IPS-20b (cell line): ENCODE measurements around the gene TMEM42.
A peak's percentile ranks its signal among the peaks of the same experiment; 100 is the strongest.

ENCODE experiments used
- H3K27ac ChIP-seq: one replicate; pipeline ENCODE4 v1.5.1; 2013; ENCODE audit warnings: low read length
- H3K27me3 ChIP-seq: 2 replicates; pipeline ENCODE4 v1.6.1; 2013; ENCODE audit warnings: mild to moderate bottlenecking, low read length, inconsistent platforms; ENCODE audit not compliant: insufficient read depth
- H3K36me3 ChIP-seq: 2 replicates; pipeline ENCODE4 v1.6.1; 2013; ENCODE audit warnings: low read depth, mild to moderate bottlenecking, inconsistent platforms, low read length, moderate library complexity; ENCODE audit not compliant: insufficient read depth
- H3K4me1 ChIP-seq: 2 replicates; pipeline ENCODE4 v1.6.1; 2013; ENCODE audit warnings: mild to moderate bottlenecking, control low read depth, inconsistent platforms, low read length, moderate library complexity; ENCODE audit not compliant: insufficient read depth
- H3K4me3 ChIP-seq: 2 replicates; pipeline ENCODE4 v1.5.1; 2013; ENCODE audit warnings: mild to moderate bottlenecking, low read length, inconsistent platforms
- H3K9ac ChIP-seq: 2 replicates; pipeline ENCODE4 v1.6.1; 2013; ENCODE audit warnings: low read depth, mild to moderate bottlenecking, inconsistent platforms, low read length, moderate library complexity
- H3K9me3 ChIP-seq: 2 replicates; pipeline ENCODE4 v1.6.1; 2013; ENCODE audit warnings: mild to moderate bottlenecking, low read depth, low read length, inconsistent platforms; ENCODE audit not compliant: insufficient read depth

The TMEM42 gene

GRCh38 chr3:44896440-44896839 is 34.7 kb downstream of the TMEM42 start:
- no peak overlapping the region for H3K27ac ChIP-seq
- no peaks in the 10 kb centered on the region for H3K36me3 ChIP-seq
- no peaks in the 10 kb centered on the region for H3K9me3 ChIP-seq
- H3K4me1 ChIP-seq, result peaks cover 10% of the 10 kb centered on the region; the same call in 1 of the 2 replicates
- H3K27me3 ChIP-seq, result no peaks in the 10 kb centered on the region
- no peak overlapping the region for H3K4me3 ChIP-seq
- H3K9ac ChIP-seq, result no peak overlapping the region

GRCh38 chr3:44899683-44900367 is 38.1 kb downstream of the TMEM42 start:
- Histone ChIP-seq H3K9me3 (no peaks in the 10 kb centered on the region), H3K4me1 (peaks cover 7% of the 10 kb centered on the region; the same call in 1 of the 2 replicates), H3K36me3 (no peaks in the 10 kb centered on the region), H3K27ac (no peak overlapping the region), H3K4me3 (no peak overlapping the region), H3K9ac (no peak overlapping the region), H3K27me3 (no peaks in the 10 kb centered on the region)

- Histone ChIP-seq H3K27me3 (no peaks in the 10 kb centered on the region), H3K9me3 (no peaks in the 10 kb centered on the region), H3K36me3 (no peaks in the 10 kb centered on the region), H3K4me3 (no peak overlapping the region), H3K4me1 (peaks cover 13% of the 10 kb centered on the region; the same call in 1 of the 2 replicates), H3K9ac (no peak overlapping the region), H3K27ac (no peak overlapping the region)
These were observed 40.9 kb downstream of the TMEM42 start for GRCh38 chr3:44902628-44903027.

GRCh38 chr3:44903314-44903713 is 41.6 kb downstream of the TMEM42 start:
- no peak overlapping the region for H3K9ac ChIP-seq

GRCh38 chr3:44903751-44904150 is 42.0 kb downstream of the TMEM42 start:
- no peaks in the 10 kb centered on the region for H3K36me3 ChIP-seq
- no peaks in the 10 kb centered on the region for H3K27me3 ChIP-seq
- no peak overlapping the region for H3K9ac ChIP-seq
- no peak overlapping the region for H3K4me3 ChIP-seq
- H3K27ac ChIP-seq, result no peak overlapping the region
- H3K9me3 ChIP-seq, result no peaks in the 10 kb centered on the region
- H3K4me1 ChIP-seq, result peaks cover 10% of the 10 kb centered on the region; the same call in 1 of the 2 replicates

More at GRCh38 chr3:44903314-44903713, 41.6 kb downstream of the TMEM42 start:
- H3K27ac ChIP-seq, result no peak overlapping the region
- H3K27me3 ChIP-seq, result no peaks in the 10 kb centered on the region
- H3K36me3 ChIP-seq, result no peaks in the 10 kb centered on the region
- peaks cover 13% of the 10 kb centered on the region; the same call in 1 of the 2 replicates for H3K4me1 ChIP-seq
- H3K9me3 ChIP-seq, result no peaks in the 10 kb centered on the region
- H3K4me3 ChIP-seq, result no peak overlapping the region

- no peaks in the 10 kb centered on the region for H3K36me3 ChIP-seq
- no peaks in the 10 kb centered on the region for H3K9me3 ChIP-seq
- H3K9ac ChIP-seq, result no peak overlapping the region
- H3K27me3 ChIP-seq, result no peaks in the 10 kb centered on the region; the same call in 1 of the 2 replicates
- peaks cover 5% of the 10 kb centered on the region; the same call in 1 of the 2 replicates for H3K4me1 ChIP-seq
- no peak overlapping the region for H3K4me3 ChIP-seq
- H3K27ac ChIP-seq, result no peak overlapping the region
These were observed 43.9 kb downstream of the TMEM42 start for GRCh38 chr3:44905446-44906157.

- H3K4me3 ChIP-seq, result no peak overlapping the region
- no peak overlapping the region for H3K9ac ChIP-seq
- no peaks in the 10 kb centered on the region for H3K9me3 ChIP-seq
- H3K4me1 ChIP-seq, result peaks cover 5% of the 10 kb centered on the region; the same call in 1 of the 2 replicates
- H3K27me3 ChIP-seq, result no peaks in the 10 kb centered on the region; the same call in 1 of the 2 replicates
- no peak overlapping the region for H3K27ac ChIP-seq
- no peaks in the 10 kb centered on the region for H3K36me3 ChIP-seq
These were observed 45.3 kb downstream of the TMEM42 start for GRCh38 chr3:44906997-44907396.

GRCh38 chr3:44907612-44908011 is 45.9 kb downstream of the TMEM42 start:
- Histone ChIP-seq H3K9ac (no peak overlapping the region), H3K27ac (no peak overlapping the region), H3K4me1 (peaks cover 5% of the 10 kb centered on the region; the same call in 1 of the 2 replicates), H3K36me3 (no peaks in the 10 kb centered on the region), H3K4me3 (no peak overlapping the region), H3K9me3 (no peaks in the 10 kb centered on the region), H3K27me3 (no peaks in the 10 kb centered on the region; the same call in 1 of the 2 replicates)

GRCh38 chr3:44909063-44909462 is 47.4 kb downstream of the TMEM42 start:
- no peaks in the 10 kb centered on the region for H3K9me3 ChIP-seq
- H3K4me1 ChIP-seq, result peaks cover 5% of the 10 kb centered on the region; the same call in 1 of the 2 replicates
- no peak overlapping the region for H3K9ac ChIP-seq
- H3K27me3 ChIP-seq, result no peaks in the 10 kb centered on the region; the same call in 1 of the 2 replicates
- H3K4me3 ChIP-seq, result no peak overlapping the region
- H3K36me3 ChIP-seq, result no peaks in the 10 kb centered on the region
- no peak overlapping the region for H3K27ac ChIP-seq

GRCh38 chr3:44910693-44911092 is 49.0 kb downstream of the TMEM42 start:
- Histone ChIP-seq H3K4me1 (peaks cover 4% of the 10 kb centered on the region; the same call in 1 of the 2 replicates), H3K9ac (no peak overlapping the region), H3K27me3 (no peaks in the 10 kb centered on the region; the same call in 1 of the 2 replicates), H3K27ac (no peak overlapping the region), H3K4me3 (no peak overlapping the region), H3K36me3 (no peaks in the 10 kb centered on the region), H3K9me3 (no peaks in the 10 kb centered on the region)

GRCh38 chr3:44913868-44914468 is 52.3 kb downstream of the TMEM42 start:
- Histone ChIP-seq H3K4me3 (no peak overlapping the region), H3K27me3 (no peaks in the 10 kb centered on the region; the same call in 1 of the 2 replicates), H3K9ac (peak overlapping the region; percentile 23; the same call in 1 of the 2 replicates), H3K9me3 (no peaks in the 10 kb centered on the region), H3K27ac (no peak overlapping the region), H3K36me3 (no peaks in the 10 kb centered on the region), H3K4me1 (no peaks in the 10 kb centered on the region)
